Mesenchymal stem cell (in vitro differentiated cells and primary cell): ENCODE measurements around the gene OR2L3.
"Not testable (repeated sequence)": the region's sequence is repeated elsewhere in the genome, so short reads cannot be mapped to it uniquely, and the experiment has no call there.

Experiments used
- DNase-seq: peaks from one replicate; pipeline ENCODE4 v3.0.0-alpha.2; 2013
- H2AFZ ChIP-seq: one replicate; pipeline ENCODE4 v1.6.1; 2013; ENCODE audit warnings: low read depth, mild to moderate bottlenecking, control low read depth, inconsistent platforms, low read length, moderate library complexity
- H2AK5ac ChIP-seq: 2 replicates; pipeline ENCODE4 v1.6.1; 2013; ENCODE audit warnings: low read length, moderate library complexity, mild to moderate bottlenecking, inconsistent platforms; ENCODE audit not compliant: severe bottlenecking
- H2BK120ac ChIP-seq: one replicate; pipeline ENCODE4 v1.6.1; 2013; ENCODE audit warnings: low read depth, mild to moderate bottlenecking, inconsistent platforms, low read length, moderate library complexity
- H2BK12ac ChIP-seq, 2 experiments: one replicate each; pipeline ENCODE4 v1.6.1; 2013; ENCODE audit warnings: inconsistent platforms in 2 of 2, low read length in 2 of 2, mild to moderate bottlenecking in 2 of 2, moderate library complexity in 2 of 2, control low read depth in 1 of 2
- H2BK15ac ChIP-seq: one replicate; pipeline ENCODE4 v1.6.1; 2013; ENCODE audit warnings: mild to moderate bottlenecking, low read depth, inconsistent platforms; ENCODE audit not compliant: poor library complexity, severe bottlenecking
- H2BK5ac ChIP-seq: 2 replicates; pipeline ENCODE4 v1.6.1; 2013; ENCODE audit warnings: low read depth, mild to moderate bottlenecking, low read length, control low read depth, inconsistent platforms; ENCODE audit not compliant: poor library complexity, severe bottlenecking
- H3K14ac ChIP-seq, 2 experiments: one replicate each; pipeline ENCODE4 v1.6.1; 2013; ENCODE audit warnings: inconsistent platforms in 2 of 2, low read length in 2 of 2, control low read depth in 1 of 2, mild to moderate bottlenecking in 1 of 2, moderate library complexity in 1 of 2
- H3K18ac ChIP-seq, 2 experiments: one replicate each; pipeline ENCODE4 v1.6.1; 2013; ENCODE audit warnings: inconsistent platforms in 2 of 2, low read length in 2 of 2, control low read depth in 1 of 2, low read depth in 1 of 2, mild to moderate bottlenecking in 1 of 2
- H3K23ac ChIP-seq, 2 experiments: one replicate each; pipeline ENCODE4 v1.6.1; 2013; ENCODE audit warnings: inconsistent platforms in 2 of 2, low read length in 2 of 2, mild to moderate bottlenecking in 2 of 2, moderate library complexity in 2 of 2, control low read depth in 1 of 2
- H3K27ac ChIP-seq: 2 replicates; pipeline ENCODE4 v1.5.1; 2013; ENCODE audit warnings: mild to moderate bottlenecking, moderate library complexity, low read length, control low read depth, inconsistent platforms; ENCODE audit not compliant: poor library complexity, severe bottlenecking
- H3K27me3 ChIP-seq, 2 experiments: 2 replicates each; pipeline versions ENCODE4 v1.6.1 to v1.7.0; 2013; ENCODE audit warnings: low read length in 2 of 2, mild to moderate bottlenecking in 2 of 2, moderate library complexity in 2 of 2, control low read depth in 1 of 2, inconsistent platforms in 1 of 2; ENCODE audit not compliant: control insufficient read depth in 1 of 2, insufficient read depth in 1 of 2
- H3K36me3 ChIP-seq, 2 experiments: 2 replicates each; pipeline versions ENCODE4 v1.6.1 to v1.7.0; 2013; ENCODE audit warnings: low read length in 2 of 2, control low read depth in 1 of 2, inconsistent platforms in 1 of 2, low read depth in 1 of 2, mild to moderate bottlenecking in 1 of 2; ENCODE audit not compliant: insufficient read depth in 2 of 2, control insufficient read depth in 1 of 2
- H3K4ac ChIP-seq, 2 experiments: one replicate each; pipeline ENCODE4 v1.6.1; 2013; ENCODE audit warnings: inconsistent platforms in 2 of 2, low read length in 2 of 2, mild to moderate bottlenecking in 2 of 2, moderate library complexity in 2 of 2, control low read depth in 1 of 2, low read depth in 1 of 2
- H3K4me1 ChIP-seq: 2 replicates; pipeline ENCODE4 v1.6.1; 2013; ENCODE audit warnings: low read depth, low read length, control low read depth; ENCODE audit not compliant: control insufficient read depth, insufficient read depth
- H3K4me2 ChIP-seq: 2 replicates; pipeline ENCODE4 v1.6.1; 2013; ENCODE audit warnings: low read length, mild to moderate bottlenecking, inconsistent platforms; ENCODE audit not compliant: poor library complexity, severe bottlenecking
- H3K4me3 ChIP-seq, 2 experiments: 2 replicates each; pipeline versions ENCODE4 v1.5.1 to v1.7.0; 2013; ENCODE audit warnings: low read length in 2 of 2, mild to moderate bottlenecking in 2 of 2, control low read depth in 1 of 2, low read depth in 1 of 2; ENCODE audit not compliant: insufficient read depth in 1 of 2
- H3K79me1 ChIP-seq: replicated peaks from 2 replicates; pipeline ENCODE4 v1.6.1; 2013; ENCODE audit warnings: mild to moderate bottlenecking, control low read depth, low read length, inconsistent platforms; ENCODE audit not compliant: poor library complexity, severe bottlenecking
- H3K9ac ChIP-seq: 2 replicates; pipeline ENCODE4 v1.7.0; 2013; ENCODE audit warnings: mild to moderate bottlenecking, low read length, moderate library complexity
- H3K9me3 ChIP-seq: 2 replicates; pipeline ENCODE4 v1.7.0; 2013; ENCODE audit warnings: mild to moderate bottlenecking, low read length; ENCODE audit not compliant: control insufficient read depth
- H4K8ac ChIP-seq: one replicate; pipeline ENCODE4 v1.6.1; 2013; ENCODE audit warnings: inconsistent platforms, mild to moderate bottlenecking, low read length, moderate library complexity
- H4K91ac ChIP-seq: one replicate; pipeline ENCODE4 v1.6.1; 2013; ENCODE audit warnings: mild to moderate bottlenecking, low read length, inconsistent platforms
- WGBS: methylation state at CpG from one replicate; pipeline ENCODE4 v1.1.7; 2013; ENCODE audit warnings: mixed read lengths; 5-methylcytosine and 5-hydroxymethylcytosine counted together

OR2L3 gene

GRCh38 chr1:248065071-248065470, 18.4 kb downstream of the OR2L3 start:
- Histone ChIP-seq H3K4ac (no peak overlapping the region), H2BK15ac (no peak overlapping the region), H3K4me2 (no peak overlapping the region), H3K4me3 (no peak overlapping the region), H3K79me1 (no peaks in the 10 kb centered on the region), H2BK5ac (no peak overlapping the region), H3K27ac (no peak overlapping the region), H3K36me3 (no peaks in the 10 kb centered on the region), H3K27me3 (no peaks in the 10 kb centered on the region), H2BK12ac (no peak overlapping the region), H4K91ac (no peak overlapping the region), H3K14ac (no peak overlapping the region), H2BK120ac (no peak overlapping the region), H3K9ac (no peak overlapping the region), H3K23ac (no peak overlapping the region), H2AK5ac (no peak overlapping the region), H3K4me1 (peaks cover 2% of the 10 kb centered on the region), H4K8ac (no peak overlapping the region), H3K18ac (no peak overlapping the region), H3K9me3 (peaks cover 22% of the 10 kb centered on the region), H2AFZ (no peak overlapping the region)
- 74% methylated on average over 2 of the region's 2 CpGs for WGBS
- DNase-seq = no peak

- Histone ChIP-seq H3K9me3 (peaks cover 22% of the 10 kb centered on the region), H3K27ac (no peak overlapping the region), H4K91ac (no peak overlapping the region), H3K4me3 (no peak overlapping the region), H2AFZ (no peak overlapping the region), H3K4me2 (no peak overlapping the region), H3K23ac (no peak overlapping the region), H2BK12ac (no peak overlapping the region), H3K4me1 (peaks cover 2% of the 10 kb centered on the region), H2BK120ac (no peak overlapping the region), H3K27me3 (no peaks in the 10 kb centered on the region), H3K36me3 (no peaks in the 10 kb centered on the region), H3K18ac (no peak overlapping the region), H4K8ac (no peak overlapping the region), H3K14ac (no peak overlapping the region), H3K79me1 (no peaks in the 10 kb centered on the region), H2BK15ac (no peak overlapping the region), H2AK5ac (no peak overlapping the region), H2BK5ac (no peak overlapping the region), H3K4ac (no peak overlapping the region), H3K9ac (no peak overlapping the region)
- no peak for DNase-seq
- WGBS = 96% methylated on average over 2 of the region's 3 CpGs
Measured at GRCh38 chr1:248065604-248066003, 19.0 kb downstream of the OR2L3 start.

- H3K4me2 ChIP-seq, H2AK5ac ChIP-seq, H3K9ac ChIP-seq, H3K4ac ChIP-seq, H3K4me3 ChIP-seq, H3K79me1 ChIP-seq, H3K27ac ChIP-seq, H2BK5ac ChIP-seq, H2BK15ac ChIP-seq, H3K23ac ChIP-seq, H2BK12ac ChIP-seq, H3K36me3 ChIP-seq, H4K91ac ChIP-seq, H3K4me1 ChIP-seq, H3K14ac ChIP-seq, H2BK120ac ChIP-seq, H2AFZ ChIP-seq, H4K8ac ChIP-seq, H3K27me3 ChIP-seq, DNase-seq, H3K18ac ChIP-seq: not testable (repeated sequence)
- 83% methylated on average over 5 of the region's 17 CpGs for WGBS
- H3K9me3 ChIP-seq = peaks cover 17% of the 10 kb centered on the region
Measured at GRCh38 chr1:248083864-248084263, 37.2 kb downstream of the OR2L3 start.

GRCh38 chr1:248094884-248095283, 48.2 kb downstream of the OR2L3 start, which contains the start of gene OR2L13:
Gene OR2L13 (plus strand): TSS chr1:248095184. CDS start chr1:248099376, 4,192 bp downstream.
- WGBS = 0% methylated on average over 1 of the region's 1 CpG

More at GRCh38 chr1:248094884-248095283, 48.2 kb downstream of the OR2L3 start, which contains the start of gene OR2L13:
- Histone ChIP-seq H2BK15ac (no peak within 1 kb of the TSS), H3K9ac (no peak within 1 kb of the TSS), H3K27ac (no peak within 1 kb of the TSS), H3K4ac (no peak within 1 kb of the TSS), H2BK12ac (no peak within 1 kb of the TSS), H2BK120ac (no peak within 1 kb of the TSS), H3K27me3 (no peaks in the 10 kb centered on the region), H3K4me2 (no peak within 1 kb of the TSS), H4K8ac (no peak within 1 kb of the TSS), H3K9me3 (peaks cover 38% of the 10 kb centered on the region), H3K4me3 (no peak within 1 kb of the TSS), H3K18ac (no peak within 1 kb of the TSS), H3K79me1 (no peaks in the 10 kb centered on the region), H3K4me1 (no peaks in the 10 kb centered on the region), H2AFZ (no peak within 1 kb of the TSS), H3K36me3 (no peaks in the 10 kb centered on the region), H2BK5ac (no peak within 1 kb of the TSS), H3K23ac (no peak within 1 kb of the TSS), H2AK5ac (no peak within 1 kb of the TSS), H4K91ac (no peak within 1 kb of the TSS), H3K14ac (no peak within 1 kb of the TSS)
- DNase-seq = no peak
